ENCODE measurements around the gene DNAJC4. TPM values are rescaled to one million over a fixed set of nuclear protein-coding genes. Genes with fewer than 3 reads are reported as not detected.

The DNAJC4 gene
- total and polyA plus RNA-seq, 9 of the 15 experiments (the other 6 are each of a cell fraction or from before 2014, with no cell fraction given), result 4.0 to 32.6 (median 19.9) TPM

GRCh38 chr11:64204464-64204989 is 25.8 kb upstream of the DNAJC4 start (continued):
- TF ChIP-seq, protein P1, sequence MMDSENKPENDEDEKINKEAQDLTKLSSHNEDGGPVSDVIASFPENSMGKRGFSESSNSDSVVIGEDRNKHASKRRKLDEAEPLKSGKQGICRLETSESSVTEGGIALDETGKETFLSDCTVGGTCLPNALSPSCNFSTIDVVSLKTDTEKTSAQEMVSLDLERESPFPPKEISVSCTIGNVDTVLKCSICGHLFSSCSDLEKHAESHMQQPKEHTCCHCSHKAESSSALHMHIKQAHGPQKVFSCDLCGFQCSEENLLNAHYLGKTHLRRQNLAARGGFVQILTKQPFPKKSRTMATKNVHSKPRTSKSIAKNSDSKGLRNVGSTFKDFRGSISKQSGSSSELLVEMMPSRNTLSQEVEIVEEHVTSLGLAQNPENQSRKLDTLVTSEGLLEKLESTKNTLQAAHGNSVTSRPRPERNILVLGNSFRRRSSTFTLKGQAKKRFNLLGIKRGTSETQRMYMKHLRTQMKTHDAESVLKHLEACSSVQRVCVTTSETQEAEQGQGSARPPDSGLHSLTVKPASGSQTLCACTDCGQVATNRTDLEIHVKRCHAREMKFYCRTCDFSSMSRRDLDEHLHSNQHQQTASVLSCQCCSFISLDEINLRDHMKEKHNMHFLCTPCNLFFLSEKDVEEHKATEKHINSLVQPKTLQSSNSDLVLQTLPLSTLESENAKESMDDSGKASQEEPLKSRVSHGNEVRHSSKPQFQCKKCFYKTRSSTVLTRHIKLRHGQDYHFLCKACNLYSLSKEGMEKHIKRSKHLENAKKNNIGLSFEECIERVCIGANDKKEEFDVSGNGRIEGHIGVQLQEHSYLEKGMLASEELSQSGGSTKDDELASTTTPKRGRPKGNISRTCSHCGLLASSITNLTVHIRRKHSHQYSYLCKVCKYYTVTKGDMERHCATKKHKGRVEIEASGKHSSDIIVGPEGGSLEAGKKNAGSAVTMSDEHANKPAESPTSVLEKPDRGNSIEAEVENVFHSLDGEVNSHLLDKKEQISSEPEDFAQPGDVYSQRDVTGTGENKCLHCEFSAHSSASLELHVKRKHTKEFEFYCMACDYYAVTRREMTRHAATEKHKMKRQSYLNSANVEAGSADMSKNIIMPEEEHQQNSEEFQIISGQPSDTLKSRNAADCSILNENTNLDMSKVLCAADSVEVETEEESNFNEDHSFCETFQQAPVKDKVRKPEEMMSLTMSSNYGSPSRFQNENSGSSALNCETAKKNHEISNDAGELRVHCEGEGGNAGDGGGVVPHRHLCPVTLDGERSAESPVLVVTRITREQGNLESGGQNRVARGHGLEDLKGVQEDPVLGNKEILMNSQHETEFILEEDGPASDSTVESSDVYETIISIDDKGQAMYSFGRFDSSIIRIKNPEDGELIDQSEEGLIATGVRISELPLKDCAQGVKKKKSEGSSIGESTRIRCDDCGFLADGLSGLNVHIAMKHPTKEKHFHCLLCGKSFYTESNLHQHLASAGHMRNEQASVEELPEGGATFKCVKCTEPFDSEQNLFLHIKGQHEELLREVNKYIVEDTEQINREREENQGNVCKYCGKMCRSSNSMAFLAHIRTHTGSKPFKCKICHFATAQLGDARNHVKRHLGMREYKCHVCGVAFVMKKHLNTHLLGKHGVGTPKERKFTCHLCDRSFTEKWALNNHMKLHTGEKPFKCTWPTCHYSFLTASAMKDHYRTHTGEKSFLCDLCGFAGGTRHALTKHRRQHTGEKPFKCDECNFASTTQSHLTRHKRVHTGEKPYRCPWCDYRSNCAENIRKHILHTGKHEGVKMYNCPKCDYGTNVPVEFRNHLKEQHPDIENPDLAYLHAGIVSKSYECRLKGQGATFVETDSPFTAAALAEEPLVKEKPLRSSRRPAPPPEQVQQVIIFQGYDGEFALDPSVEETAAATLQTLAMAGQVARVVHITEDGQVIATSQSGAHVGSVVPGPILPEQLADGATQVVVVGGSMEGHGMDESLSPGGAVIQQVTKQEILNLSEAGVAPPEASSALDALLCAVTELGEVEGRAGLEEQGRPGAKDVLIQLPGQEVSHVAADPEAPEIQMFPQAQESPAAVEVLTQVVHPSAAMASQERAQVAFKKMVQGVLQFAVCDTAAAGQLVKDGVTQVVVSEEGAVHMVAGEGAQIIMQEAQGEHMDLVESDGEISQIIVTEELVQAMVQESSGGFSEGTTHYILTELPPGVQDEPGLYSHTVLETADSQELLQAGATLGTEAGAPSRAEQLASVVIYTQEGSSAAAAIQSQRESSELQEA (IDR thresholded peaks at IDR 0.05; ENCODE audit: low read depth), result no peak
- no peak for TF ChIP-seq MEF2D (tag; conservative IDR thresholded peaks at IDR 0.05; ENCODE audit: low read depth)
- no peak for TF ChIP-seq SAFB (IDR thresholded peaks at IDR 0.05; ENCODE audit: borderline replicate concordance, low read depth, low read length)
- TF ChIP-seq RNF2 (IDR thresholded peaks at IDR 0.05), result no peak
- no peak for TF ChIP-seq NFE2 (IDR thresholded peaks at IDR 0.05; ENCODE audit: low read depth)
- TF ChIP-seq, protein P2, sequence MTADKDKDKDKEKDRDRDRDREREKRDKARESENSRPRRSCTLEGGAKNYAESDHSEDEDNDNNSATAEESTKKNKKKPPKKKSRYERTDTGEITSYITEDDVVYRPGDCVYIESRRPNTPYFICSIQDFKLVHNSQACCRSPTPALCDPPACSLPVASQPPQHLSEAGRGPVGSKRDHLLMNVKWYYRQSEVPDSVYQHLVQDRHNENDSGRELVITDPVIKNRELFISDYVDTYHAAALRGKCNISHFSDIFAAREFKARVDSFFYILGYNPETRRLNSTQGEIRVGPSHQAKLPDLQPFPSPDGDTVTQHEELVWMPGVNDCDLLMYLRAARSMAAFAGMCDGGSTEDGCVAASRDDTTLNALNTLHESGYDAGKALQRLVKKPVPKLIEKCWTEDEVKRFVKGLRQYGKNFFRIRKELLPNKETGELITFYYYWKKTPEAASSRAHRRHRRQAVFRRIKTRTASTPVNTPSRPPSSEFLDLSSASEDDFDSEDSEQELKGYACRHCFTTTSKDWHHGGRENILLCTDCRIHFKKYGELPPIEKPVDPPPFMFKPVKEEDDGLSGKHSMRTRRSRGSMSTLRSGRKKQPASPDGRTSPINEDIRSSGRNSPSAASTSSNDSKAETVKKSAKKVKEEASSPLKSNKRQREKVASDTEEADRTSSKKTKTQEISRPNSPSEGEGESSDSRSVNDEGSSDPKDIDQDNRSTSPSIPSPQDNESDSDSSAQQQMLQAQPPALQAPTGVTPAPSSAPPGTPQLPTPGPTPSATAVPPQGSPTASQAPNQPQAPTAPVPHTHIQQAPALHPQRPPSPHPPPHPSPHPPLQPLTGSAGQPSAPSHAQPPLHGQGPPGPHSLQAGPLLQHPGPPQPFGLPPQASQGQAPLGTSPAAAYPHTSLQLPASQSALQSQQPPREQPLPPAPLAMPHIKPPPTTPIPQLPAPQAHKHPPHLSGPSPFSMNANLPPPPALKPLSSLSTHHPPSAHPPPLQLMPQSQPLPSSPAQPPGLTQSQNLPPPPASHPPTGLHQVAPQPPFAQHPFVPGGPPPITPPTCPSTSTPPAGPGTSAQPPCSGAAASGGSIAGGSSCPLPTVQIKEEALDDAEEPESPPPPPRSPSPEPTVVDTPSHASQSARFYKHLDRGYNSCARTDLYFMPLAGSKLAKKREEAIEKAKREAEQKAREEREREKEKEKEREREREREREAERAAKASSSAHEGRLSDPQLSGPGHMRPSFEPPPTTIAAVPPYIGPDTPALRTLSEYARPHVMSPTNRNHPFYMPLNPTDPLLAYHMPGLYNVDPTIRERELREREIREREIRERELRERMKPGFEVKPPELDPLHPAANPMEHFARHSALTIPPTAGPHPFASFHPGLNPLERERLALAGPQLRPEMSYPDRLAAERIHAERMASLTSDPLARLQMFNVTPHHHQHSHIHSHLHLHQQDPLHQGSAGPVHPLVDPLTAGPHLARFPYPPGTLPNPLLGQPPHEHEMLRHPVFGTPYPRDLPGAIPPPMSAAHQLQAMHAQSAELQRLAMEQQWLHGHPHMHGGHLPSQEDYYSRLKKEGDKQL (CRISPR knock-in tag; IDR thresholded peaks at IDR 0.05; ENCODE audit: borderline replicate concordance), result no peak
- no peak for TF ChIP-seq HNRNPUL1 (IDR thresholded peaks at IDR 0.05; ENCODE audit: low read length)
- no peak for TF ChIP-seq C11orf30 (IDR thresholded peaks at IDR 0.05; ENCODE audit: low read depth)
- no peak for TF ChIP-seq SRF (CRISPR knock-in tag; IDR thresholded peaks at IDR 0.05)
- no peak for TF ChIP-seq NR2F6 (CRISPR knock-in tag; IDR thresholded peaks at IDR 0.05)
- TF ChIP-seq TSHZ1 (CRISPR knock-in tag; IDR thresholded peaks at IDR 0.05), result no peak
- no peak for TF ChIP-seq ADNP (tag; IDR thresholded peaks at IDR 0.05)
